MG63 (cell line): Measurements from ENCODE around the gene ZXDC. TPM values are rescaled to one million over a fixed set of nuclear protein-coding genes. Genes with fewer than 3 reads are reported as not detected.
A peak's percentile ranks its signal among the peaks of the same experiment; 100 is the strongest.

Experiments used
- DNase-seq: peaks from one replicate; pipeline ENCODE4 v3.0.0-alpha.2; 2020
- H3K27me3 ChIP-seq: fragments of 250-450 bp; sonication (Bioruptor Pico); 2 replicates; pipeline ENCODE4 v1.5.1; 2020; ENCODE audit warnings: mild to moderate bottlenecking, moderate library complexity
- H3K36me3 ChIP-seq: fragments of 250-450 bp; sonication (Bioruptor Pico); 2 replicates; pipeline ENCODE4 v1.5.1; 2020; ENCODE audit warnings: mild to moderate bottlenecking, moderate library complexity
- H3K4me3 ChIP-seq: fragments of 250-450 bp; sonication (Bioruptor Pico); 2 replicates; pipeline ENCODE4 v1.5.1; 2020; ENCODE audit warnings: mild to moderate bottlenecking, moderate library complexity
- H3K9me3 ChIP-seq: fragments of 250-450 bp; sonication (Bioruptor Pico); 2 replicates; pipeline ENCODE4 v1.5.1; 2020; ENCODE audit warnings: mild to moderate bottlenecking, moderate library complexity
- total RNA-seq: library from RNA; depleted of rRNA; stranded (reverse); fragments of >200 nt; shearing (Covaris generic); gene quantifications from 2 replicates; pipeline ENCODE4 v1.2.3, GENCODE V29; 2014; ENCODE audit warnings: low replicate concordance; rRNA removed

ZXDC gene, protein sequence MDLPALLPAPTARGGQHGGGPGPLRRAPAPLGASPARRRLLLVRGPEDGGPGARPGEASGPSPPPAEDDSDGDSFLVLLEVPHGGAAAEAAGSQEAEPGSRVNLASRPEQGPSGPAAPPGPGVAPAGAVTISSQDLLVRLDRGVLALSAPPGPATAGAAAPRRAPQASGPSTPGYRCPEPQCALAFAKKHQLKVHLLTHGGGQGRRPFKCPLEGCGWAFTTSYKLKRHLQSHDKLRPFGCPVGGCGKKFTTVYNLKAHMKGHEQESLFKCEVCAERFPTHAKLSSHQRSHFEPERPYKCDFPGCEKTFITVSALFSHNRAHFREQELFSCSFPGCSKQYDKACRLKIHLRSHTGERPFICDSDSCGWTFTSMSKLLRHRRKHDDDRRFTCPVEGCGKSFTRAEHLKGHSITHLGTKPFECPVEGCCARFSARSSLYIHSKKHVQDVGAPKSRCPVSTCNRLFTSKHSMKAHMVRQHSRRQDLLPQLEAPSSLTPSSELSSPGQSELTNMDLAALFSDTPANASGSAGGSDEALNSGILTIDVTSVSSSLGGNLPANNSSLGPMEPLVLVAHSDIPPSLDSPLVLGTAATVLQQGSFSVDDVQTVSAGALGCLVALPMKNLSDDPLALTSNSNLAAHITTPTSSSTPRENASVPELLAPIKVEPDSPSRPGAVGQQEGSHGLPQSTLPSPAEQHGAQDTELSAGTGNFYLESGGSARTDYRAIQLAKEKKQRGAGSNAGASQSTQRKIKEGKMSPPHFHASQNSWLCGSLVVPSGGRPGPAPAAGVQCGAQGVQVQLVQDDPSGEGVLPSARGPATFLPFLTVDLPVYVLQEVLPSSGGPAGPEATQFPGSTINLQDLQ
- 16.3 and 22.2 TPM in 2 replicates for total RNA-seq

DNA sequence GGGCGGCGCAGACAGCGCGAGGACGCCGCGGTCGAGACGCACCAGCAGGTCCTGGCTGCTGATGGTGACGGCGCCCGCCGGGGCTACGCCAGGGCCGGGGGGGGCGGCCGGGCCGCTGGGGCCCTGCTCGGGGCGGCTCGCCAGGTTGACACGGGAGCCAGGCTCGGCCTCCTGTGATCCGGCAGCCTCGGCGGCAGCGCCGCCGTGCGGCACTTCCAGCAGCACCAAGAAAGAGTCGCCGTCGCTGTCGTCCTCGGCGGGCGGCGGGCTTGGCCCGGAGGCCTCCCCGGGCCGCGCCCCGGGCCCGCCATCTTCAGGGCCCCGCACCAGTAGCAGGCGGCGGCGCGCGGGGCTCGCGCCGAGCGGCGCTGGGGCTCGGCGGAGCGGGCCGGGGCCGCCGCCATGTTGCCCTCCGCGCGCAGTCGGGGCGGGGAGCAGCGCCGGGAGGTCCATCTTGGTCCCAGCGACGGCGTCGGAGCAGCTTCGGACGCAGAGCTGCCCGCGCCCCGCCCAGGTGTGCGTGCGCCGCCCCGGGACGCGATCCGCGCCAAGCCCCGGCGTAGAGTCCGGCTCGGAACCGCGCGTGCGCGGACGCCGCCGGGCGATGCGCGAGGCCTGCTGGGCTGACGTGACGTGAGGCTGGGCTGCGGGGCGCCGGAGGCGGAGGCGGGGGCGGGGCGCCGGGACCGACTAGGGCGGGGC is at the start of gene ZXDC:
Gene ZXDC, minus strand, starts transcription at position 479 of the 702 bp plus-strand sequence. Its CDS starts 26 bp downstream, at position 453.
- H3K9me3 ChIP-seq = no peaks in the 10 kb centered on the region
- no peaks in the 10 kb centered on the region for H3K27me3 ChIP-seq
- H3K36me3 ChIP-seq = peaks cover 29% of the 10 kb centered on the region
- H3K4me3 ChIP-seq = peak within 1 kb of the TSS; percentile 70
- DNase-seq = peak; percentile 95

DNA sequence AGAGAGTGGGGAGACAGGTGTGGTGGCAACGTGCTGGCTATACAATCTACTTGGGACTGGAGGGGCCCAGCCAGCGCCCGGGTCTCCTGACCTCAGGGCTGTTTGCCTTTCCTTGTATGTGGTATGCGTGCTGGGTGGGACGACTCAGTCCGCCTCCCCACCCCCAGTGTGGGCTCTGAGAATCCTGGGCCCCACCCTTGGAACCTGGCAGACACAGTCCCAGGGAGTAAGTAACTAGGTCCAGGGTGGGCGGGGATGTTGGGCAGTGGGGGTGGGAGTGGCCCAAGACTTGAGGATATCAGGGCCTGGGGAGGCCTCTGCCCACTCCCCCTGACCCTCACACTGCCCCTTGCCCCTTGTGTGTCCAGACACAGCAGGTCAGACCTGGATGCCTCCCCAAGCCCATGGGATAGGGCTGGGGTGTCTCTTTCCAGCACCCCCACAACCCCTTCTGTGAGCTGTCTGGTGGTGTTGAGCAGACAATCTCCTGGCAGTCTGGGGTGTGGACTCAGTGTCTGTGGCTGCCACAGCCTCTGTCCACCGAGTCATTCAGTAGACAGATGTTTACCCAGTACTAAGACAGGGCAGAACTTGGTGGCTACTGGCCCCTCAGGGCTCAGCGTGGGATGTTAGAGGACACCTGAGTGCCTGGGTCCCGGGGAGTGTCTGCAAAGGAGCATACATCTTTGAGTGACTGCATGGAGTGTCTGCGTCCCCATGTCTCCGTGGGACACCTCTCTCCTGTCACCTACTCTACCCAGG is 49.6 kb upstream of the ZXDC start:
- Histone ChIP-seq H3K36me3 (no peaks in the 10 kb centered on the region), H3K27me3 (peaks cover 8% of the 10 kb centered on the region; the same call in 1 of the 2 replicates), H3K4me3 (no peak overlapping the region), H3K9me3 (no peaks in the 10 kb centered on the region)
- DNase-seq = no peak

DNA sequence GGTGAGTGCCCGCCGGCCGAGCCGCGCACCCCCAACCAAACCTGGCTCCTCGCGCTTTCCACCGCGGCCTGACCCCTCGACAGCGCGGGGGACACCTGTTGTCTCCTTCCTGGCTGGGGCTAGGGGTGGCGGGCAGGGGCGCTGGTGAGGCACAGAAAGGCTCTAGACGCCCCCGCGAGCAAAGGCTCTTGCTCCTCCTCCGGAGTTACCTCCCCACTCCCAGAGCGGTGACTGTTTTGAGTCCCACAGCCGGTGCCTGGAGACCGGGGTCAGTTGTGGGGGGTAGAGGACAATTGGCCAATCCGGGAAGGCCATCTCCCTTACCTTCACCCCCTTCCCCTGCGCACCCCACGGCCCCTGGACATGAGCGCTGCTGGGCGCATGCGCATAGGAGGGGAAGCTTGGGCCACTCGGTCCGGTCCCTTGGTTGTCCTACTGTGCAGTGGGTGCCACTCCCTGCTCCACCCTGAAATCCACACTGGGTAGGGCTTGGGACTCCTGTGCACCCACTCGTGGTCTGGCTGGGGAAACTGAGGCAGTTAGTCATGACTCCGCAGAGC is 48.8 kb upstream of the ZXDC start:
- DNase-seq = no peak
- Histone ChIP-seq H3K27me3 (peaks cover 8% of the 10 kb centered on the region; the same call in 1 of the 2 replicates), H3K4me3 (peak overlapping the region; percentile 38; the same call in 1 of the 2 replicates), H3K9me3 (no peaks in the 10 kb centered on the region), H3K36me3 (no peaks in the 10 kb centered on the region)

DNA sequence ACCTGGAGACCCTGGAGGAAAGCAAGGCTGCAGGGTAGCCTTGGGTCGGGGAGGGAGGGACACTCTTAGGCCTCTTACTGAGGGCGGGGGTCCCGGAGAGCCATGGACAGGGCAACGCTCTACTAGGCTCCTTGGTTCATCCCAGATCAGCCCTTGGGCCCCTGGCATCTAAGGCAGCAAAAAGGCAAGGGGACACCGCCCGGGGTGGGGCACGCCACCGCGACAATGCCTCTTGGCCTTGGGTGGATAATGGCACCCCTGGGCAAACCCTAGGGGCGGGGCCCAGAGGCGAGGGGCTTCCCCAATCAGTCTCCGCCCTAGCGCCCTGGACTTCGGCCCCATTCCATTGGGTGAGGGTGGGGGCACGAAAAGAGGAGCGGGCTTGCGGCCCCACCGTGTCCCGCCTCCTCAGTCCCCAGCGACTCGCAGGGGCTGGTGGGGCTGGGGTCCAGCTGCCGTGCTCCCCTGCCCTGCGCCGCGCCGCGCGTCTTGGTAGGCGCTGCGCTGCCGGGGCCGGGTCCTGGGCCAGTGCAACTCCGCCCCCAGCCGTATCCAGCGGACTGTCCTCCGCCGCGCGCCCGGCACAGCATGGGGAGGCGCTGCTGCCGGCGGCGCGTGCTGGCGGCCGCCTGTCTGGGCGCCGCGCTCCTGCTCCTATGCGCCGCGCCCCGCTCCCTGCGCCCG is 48.2 kb upstream of the ZXDC start, which contains the start of gene CHST13:
Gene CHST13, plus strand, starts transcription at position 411 of the 684 bp plus-strand sequence. Its CDS starts 178 bp downstream, at position 589.
- Histone ChIP-seq H3K9me3 (no peaks in the 10 kb centered on the region), H3K27me3 (peaks cover 8% of the 10 kb centered on the region; the same call in 1 of the 2 replicates), H3K4me3 (peak within 1 kb of the TSS; percentile 38), H3K36me3 (no peaks in the 10 kb centered on the region)
- DNase-seq = peak; percentile 65

DNA sequence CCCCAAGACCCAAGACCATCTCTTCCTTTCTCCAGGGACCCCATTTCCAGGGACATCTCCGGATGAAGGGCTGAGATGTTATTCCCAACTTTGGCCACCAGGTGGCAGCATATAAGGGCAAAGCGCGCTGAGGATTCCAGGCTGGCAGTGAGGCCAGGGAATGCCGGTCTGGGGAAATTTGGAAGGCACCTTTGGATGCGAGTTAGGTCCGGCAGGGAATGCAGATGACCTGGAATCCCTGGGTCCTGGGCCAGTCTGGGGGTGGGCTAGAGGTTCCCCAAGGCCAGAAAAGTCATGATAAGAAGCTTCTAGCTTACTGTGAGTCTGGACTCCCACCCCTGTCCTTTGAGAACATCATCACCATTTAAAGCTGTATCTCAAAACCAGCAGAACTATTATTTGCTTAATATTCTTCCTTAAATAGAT is 46.7 kb upstream of the ZXDC start:
- Histone ChIP-seq H3K9me3 (no peaks in the 10 kb centered on the region), H3K4me3 (no peak overlapping the region), H3K27me3 (peaks cover 8% of the 10 kb centered on the region; the same call in 1 of the 2 replicates), H3K36me3 (no peaks in the 10 kb centered on the region)
- DNase-seq = peak; percentile 59

DNA sequence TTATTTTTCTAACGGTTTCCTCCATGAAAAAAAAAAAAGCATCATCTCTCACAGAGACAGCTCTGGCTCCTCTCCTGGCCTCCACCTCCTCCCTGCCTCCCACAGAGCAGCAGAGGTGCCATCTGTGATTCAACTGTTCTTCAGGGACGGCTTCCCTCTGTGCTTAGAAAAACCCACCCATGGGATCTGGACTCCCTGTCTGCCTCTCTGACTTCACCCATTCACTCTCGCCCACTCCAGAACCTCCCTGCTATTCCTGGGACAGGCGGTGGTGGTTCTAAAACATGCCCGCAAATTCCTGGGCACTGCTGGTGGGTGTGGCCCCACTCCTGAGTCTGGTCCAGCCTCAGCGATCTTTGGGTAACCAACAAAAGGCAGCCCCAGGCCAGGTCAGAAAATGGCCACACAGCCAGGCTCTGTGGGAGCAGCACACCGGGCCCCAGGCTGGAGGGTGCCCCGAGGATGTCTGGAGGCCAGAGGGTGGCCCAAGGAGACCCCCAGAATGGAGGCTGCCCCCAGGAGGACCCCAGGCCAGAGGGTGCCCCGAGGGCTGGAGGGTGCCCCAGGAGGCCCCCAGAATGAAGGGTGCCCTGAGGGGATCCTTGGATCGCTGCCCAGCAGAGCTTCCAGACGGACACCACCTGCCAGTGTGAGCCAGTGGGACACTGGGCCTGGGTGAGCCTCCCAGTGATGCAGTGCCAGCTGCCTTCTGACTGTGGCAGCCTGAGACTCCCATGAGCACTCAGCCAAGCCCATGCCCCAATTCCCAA is 45.6 kb upstream of the ZXDC start:
- no peak for DNase-seq
- Histone ChIP-seq H3K9me3 (no peaks in the 10 kb centered on the region), H3K4me3 (no peak overlapping the region), H3K36me3 (no peaks in the 10 kb centered on the region), H3K27me3 (peaks cover 8% of the 10 kb centered on the region; the same call in 1 of the 2 replicates)

DNA sequence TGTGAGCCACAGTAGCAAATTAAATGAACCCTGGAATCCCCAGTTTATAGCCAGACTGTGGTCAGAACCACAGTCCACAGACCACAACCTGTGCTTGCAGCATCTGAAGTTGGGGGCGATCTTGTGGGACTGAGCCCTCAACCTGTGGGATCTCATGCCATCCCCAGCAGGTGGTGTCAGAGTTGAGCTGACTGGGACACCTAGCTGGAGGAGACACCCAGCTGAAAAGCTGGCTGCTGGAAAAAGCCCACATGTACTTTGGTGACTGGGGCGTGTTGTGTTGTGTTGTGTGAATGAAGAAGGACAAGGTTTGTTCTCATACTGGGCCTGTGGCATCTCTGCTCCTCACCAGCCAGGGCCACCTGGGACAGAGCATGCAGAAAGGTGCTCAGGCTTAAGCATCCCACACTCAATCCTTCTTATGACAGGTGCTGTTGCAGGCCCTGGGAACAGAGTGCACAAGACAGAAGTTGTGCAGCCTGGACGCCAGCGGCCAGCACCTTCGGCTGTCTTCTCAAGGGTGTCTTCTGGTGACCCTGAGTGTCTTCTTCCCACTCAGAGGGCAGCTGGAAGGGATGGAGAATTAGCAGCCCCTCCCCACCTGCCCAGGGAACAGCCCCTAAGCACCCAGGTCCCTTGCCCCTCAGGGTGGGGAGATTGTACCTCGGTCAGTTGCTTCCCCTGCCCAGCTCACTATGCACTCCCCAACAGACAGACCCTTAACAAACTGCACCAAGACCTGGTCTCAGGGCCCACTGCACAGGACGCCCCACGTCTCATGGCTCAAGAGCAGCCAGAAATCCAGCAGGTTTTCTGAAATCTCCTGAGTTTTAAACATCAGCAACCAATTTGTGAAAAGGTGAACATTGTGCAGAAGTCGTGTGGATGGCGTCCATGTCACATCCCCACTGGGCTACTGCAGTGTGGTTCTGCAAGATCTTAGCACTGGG is 44.1 kb upstream of the ZXDC start:
- H3K27me3 ChIP-seq = peaks cover 8% of the 10 kb centered on the region; the same call in 1 of the 2 replicates
- no peak for DNase-seq
- H3K9me3 ChIP-seq = no peaks in the 10 kb centered on the region
- H3K36me3 ChIP-seq = no peaks in the 10 kb centered on the region
- no peak overlapping the region for H3K4me3 ChIP-seq

DNA sequence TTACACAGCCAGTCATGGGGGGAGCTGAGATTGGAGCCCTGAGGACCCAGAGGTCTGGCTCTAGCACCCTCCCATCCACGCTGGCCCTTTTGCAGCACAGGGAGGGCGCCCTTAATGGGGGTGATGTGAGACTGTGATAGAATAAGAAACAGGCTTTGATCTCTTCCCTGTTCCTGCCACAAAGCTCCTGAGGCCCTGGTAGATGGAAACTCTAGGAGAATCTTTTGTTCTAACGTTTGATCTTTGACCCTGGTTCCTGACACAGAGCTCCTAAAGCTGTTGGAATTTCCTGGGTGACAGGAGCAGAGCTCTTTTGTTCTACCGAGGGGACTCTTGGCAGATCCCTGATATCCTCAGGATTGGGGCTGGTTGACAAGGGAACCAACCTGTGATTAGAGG is 43.1 kb upstream of the ZXDC start:
- no peaks in the 10 kb centered on the region for H3K9me3 ChIP-seq
- DNase-seq = no peak
- H3K4me3 ChIP-seq = no peak overlapping the region
- peaks cover 5% of the 10 kb centered on the region; the same call in 1 of the 2 replicates for H3K27me3 ChIP-seq
- no peaks in the 10 kb centered on the region for H3K36me3 ChIP-seq

DNA sequence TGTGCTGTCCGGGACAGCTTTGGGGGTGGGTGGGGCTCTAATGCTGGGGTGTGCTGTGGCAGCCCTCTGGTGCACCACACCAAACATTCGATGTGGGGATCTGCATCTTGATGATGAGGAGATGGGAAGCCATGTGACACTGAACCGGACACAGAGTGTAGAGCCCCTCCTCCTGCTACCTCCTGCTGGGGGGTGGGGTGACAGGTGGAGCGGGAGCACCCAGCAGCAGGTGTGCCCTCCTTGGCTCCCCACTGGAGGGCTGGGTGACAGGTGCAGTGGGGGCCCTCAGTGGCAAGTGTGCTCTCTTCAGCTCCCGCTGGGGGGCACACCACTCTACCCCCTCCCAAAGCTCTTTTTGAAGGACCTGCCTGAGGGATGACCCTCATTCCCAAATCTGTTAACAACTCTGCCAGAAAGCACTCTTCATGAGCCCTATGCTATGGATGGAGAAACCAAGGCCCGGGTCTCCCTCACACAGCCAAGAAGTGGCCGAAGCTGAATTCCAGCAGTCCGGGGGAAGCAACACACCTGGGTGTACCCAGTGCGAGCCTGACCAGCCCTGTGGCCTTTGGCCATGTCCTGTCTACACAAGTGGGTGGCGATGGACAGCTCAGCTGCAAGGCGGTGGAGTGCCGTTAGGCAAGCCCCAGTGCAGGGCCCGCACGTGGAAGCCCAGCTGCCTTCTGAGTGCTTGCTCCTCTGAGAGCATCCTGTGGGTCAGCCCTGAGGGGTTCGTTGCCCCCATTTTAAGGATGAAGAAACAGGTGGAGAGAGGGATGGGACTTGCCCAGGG is 42.5 kb upstream of the ZXDC start:
- DNase-seq = no peak
- H3K4me3 ChIP-seq = no peak overlapping the region
- no peaks in the 10 kb centered on the region for H3K9me3 ChIP-seq
- H3K27me3 ChIP-seq = no peaks in the 10 kb centered on the region; the same call in 1 of the 2 replicates
- no peaks in the 10 kb centered on the region for H3K36me3 ChIP-seq

DNA sequence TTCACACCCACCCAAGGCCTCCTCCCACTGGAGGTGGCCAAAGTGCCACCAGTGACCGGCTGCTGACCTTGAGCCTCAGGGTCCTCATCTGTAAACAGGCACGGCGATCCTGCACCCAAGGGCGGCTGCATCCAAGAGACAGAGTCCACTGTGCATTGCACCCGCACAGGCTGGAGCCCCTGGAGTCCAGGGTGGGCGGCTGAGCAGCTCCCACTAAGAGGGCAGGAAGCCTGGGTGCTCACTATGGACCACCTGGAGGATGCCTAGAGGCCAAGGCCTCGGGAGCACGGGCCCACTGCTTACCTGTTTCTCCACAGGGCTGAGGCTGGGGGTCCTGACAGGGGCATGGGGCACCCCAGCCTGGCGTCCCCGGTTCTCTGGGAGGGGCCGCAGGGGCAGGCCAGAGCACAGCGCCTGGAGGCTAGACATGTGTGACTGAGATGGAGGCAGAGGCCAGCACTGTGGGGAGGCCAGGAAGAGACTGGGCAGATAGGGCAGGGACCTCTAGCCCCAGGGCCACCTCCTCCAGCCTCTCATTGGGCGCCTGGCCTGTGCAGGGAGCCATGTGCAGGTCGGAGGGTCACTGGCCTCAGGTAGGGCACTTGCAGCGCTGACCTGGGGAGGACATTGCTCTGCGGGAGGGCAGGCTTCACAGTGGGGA is 41.7 kb upstream of the ZXDC start, which contains the start of gene UROC1:
Gene UROC1, minus strand, starts transcription at position 483 of the 661 bp plus-strand sequence. Its CDS starts 54 bp downstream, at position 429.
- DNase-seq = no peak
- no peaks in the 10 kb centered on the region for H3K27me3 ChIP-seq

DNA sequence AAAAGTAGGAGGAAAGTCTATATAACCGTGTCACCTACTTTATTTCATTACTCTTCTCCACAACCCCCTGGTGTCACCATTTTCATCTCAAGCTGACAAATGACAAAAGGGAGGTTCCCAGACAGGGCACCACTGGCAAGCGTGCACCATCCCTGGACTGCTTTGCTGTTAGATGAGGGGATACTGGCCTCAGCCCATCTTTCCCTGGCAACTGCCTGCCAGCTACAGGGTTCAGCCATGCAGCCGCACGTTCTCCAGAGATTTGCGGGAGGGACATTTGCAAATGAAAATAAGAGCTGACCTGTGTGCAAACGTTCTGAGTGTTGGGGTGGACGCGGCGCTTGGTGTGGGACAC is 41.2 kb upstream of the ZXDC start:
- Histone ChIP-seq H3K4me3 (no peak overlapping the region), H3K9me3 (no peaks in the 10 kb centered on the region), H3K27me3 (no peaks in the 10 kb centered on the region), H3K36me3 (no peaks in the 10 kb centered on the region)
- DNase-seq = no peak

More for the DNA sequence above, 41.7 kb upstream of the ZXDC start, which contains the start of gene UROC1:
- Histone ChIP-seq H3K36me3 (no peaks in the 10 kb centered on the region), H3K9me3 (no peaks in the 10 kb centered on the region), H3K4me3 (no peak within 1 kb of the TSS)

DNA sequence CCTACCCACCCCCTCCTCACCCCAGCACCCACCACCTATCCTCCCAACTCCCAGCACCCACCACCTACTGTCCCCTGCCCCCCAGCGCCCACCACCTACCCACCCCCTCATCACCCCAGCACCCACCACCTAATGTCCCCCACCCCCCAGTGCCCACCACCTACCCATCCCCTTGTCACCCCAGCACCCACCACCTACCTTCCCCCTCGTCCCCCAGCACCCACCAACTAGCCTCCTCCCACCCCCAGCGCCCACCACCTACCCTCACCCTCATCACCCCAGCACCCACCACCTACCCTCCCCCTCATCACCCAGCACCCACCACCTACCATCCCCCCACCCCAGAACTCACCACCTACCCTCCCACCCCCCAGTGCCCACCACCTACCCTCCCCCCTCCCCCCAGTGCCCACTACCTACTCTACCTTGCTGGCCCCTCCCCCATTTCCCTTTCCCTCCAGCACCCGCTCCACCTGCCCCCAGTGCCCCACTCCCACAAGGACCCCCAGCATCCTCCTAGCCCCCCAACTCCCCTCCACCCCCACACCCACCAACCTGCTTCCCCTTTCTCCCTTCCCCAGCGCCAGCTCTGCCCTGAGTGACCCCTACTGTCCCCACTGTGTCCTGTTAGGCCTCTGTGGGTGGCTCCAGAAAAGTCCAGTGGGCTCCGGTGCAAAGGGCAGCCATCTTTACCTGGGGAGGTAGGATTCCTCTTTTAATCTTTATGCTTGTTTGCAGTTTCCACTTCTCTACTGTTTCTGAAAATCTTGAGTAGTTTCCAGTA is 40.7 kb upstream of the ZXDC start:
- Histone ChIP-seq H3K9me3 (no peaks in the 10 kb centered on the region), H3K4me3 (no peak overlapping the region), H3K36me3 (no peaks in the 10 kb centered on the region), H3K27me3 (no peaks in the 10 kb centered on the region)
- DNase-seq = no peak
